DND-41 (cell line): ENCODE results near the gene AKT1.

Source experiments
- CTCF ChIP-seq: IDR thresholded peaks from 2 replicates; pipeline ENCODE4 v1.5.1; 2012; ENCODE audit warnings: borderline replicate concordance, low read length, moderate library complexity, mild to moderate bottlenecking; ENCODE audit not compliant: poor library complexity, severe bottlenecking; ENCODE audit errors: extremely low read depth
- EZH2 ChIP-seq: IDR thresholded peaks from 3 replicates; pipeline ENCODE4 v1.6.1; 2012; ENCODE audit warnings: borderline replicate concordance, low read depth, mild to moderate bottlenecking, moderate library complexity, low read length, inconsistent platforms; ENCODE audit not compliant: severe bottlenecking

- TF ChIP-seq CTCF (no peak), EZH2 (no peak)
These were observed 47.7 kb downstream of the AKT1 start for GRCh38 chr14:104747876-104748275.
